SK-N-SH (cell line): Measurements from ENCODE around the gene CXCR5. TPM values are rescaled to one million over a fixed set of nuclear protein-coding genes. Genes with fewer than 3 reads are reported as not detected.
A peak's percentile ranks its signal among the peaks of the same experiment; 100 is the strongest.

Experiments
- CTCF ChIA-PET: fragments of 300-600, 350-600 bp; formaldehyde crosslinking; extraction: SDS; loops from one replicate; lab custom pipeline; 2021; lab: Yijun Ruan, JAX
- POLR2A ChIA-PET: fragments of 350-600 bp; sonication (Branson Sonifier 250); formaldehyde crosslinking; extraction: SDS; loops from one replicate; lab custom pipeline; 2020; ENCODE audit warnings: antibody characterized with exemption, inconsistent platforms; lab: Yijun Ruan, JAX
- DNase-seq: peaks from one replicate; pipeline ENCODE4 v3.0.0; 2012
- H2AFZ ChIP-seq: fragments of 200-600 bp; sonication (generic); 2 replicates; pipeline ENCODE4 v1.8.1; 2016; ENCODE audit warnings: antibody characterized with exemption, mild to moderate bottlenecking, low read depth
- H3F3A ChIP-seq: fragments of 200-600 bp; sonication (generic); replicated peaks from 2 replicates; pipeline ENCODE3; 2016; ENCODE audit warnings: antibody characterized with exemption, mild to moderate bottlenecking; ENCODE audit not compliant: insufficient read depth
- H3K27ac ChIP-seq, 2 experiments: fragments of 200-500 bp in 1 of 2; fragments of 200-600 bp in 1 of 2; sonication (Bioruptor generic) in 1 of 2; sonication (generic), shearing (Covaris generic) in 1 of 2; 2 replicates each; pipeline versions ENCODE4 v1.5.1 to v1.6.1; 2014 to 2016; ENCODE audit warnings: low read depth in 2 of 2, inconsistent platforms in 1 of 2, low read length in 1 of 2, mild to moderate bottlenecking in 1 of 2, mixed read lengths in 1 of 2
- H3K27me3 ChIP-seq: fragments of 200-600 bp; sonication (generic), shearing (Covaris generic); 2 replicates; pipeline ENCODE4 v1.6.1; 2016; ENCODE audit warnings: mixed run types; ENCODE audit not compliant: insufficient read depth
- H3K36me3 ChIP-seq, 2 experiments: fragments of 200-500 bp in 1 of 2; fragments of 200-600 bp in 1 of 2; sonication (Bioruptor generic) in 1 of 2; sonication (generic) in 1 of 2; replicated peaks in 1 of 2; 2 replicates each; pipeline versions ENCODE3 to v1.5.1; 2014 to 2016; ENCODE audit warnings: low read length in 1 of 2, mild to moderate bottlenecking in 1 of 2; ENCODE audit not compliant: insufficient read depth in 2 of 2, control insufficient read depth in 1 of 2
- H3K4me1 ChIP-seq, 2 experiments: fragments of 200-500 bp in 1 of 2; fragments of 200-600 bp in 1 of 2; sonication (Bioruptor generic) in 1 of 2; sonication (generic), shearing (Covaris generic) in 1 of 2; 2 replicates each; pipeline versions ENCODE4 v1.5.1 to v1.6.1; 2014 to 2016; ENCODE audit warnings: low read depth in 1 of 2, low read length in 1 of 2, mixed run types in 1 of 2; ENCODE audit not compliant: insufficient read depth in 2 of 2, control insufficient read depth in 1 of 2
- H3K4me2 ChIP-seq: fragments of 200-600 bp; sonication (generic), shearing (Covaris generic); 2 replicates; pipeline ENCODE4 v1.6.1; 2017; ENCODE audit warnings: mixed run types
- H3K4me3 ChIP-seq, 2 experiments: fragments of 200-500 bp in 1 of 2; fragments of 200-600 bp in 1 of 2; sonication (Bioruptor generic) in 1 of 2; sonication (generic), shearing (Covaris generic) in 1 of 2; 2 replicates each; pipeline versions ENCODE4 v1.5.1 to v1.8.1; 2014 to 2016; ENCODE audit warnings: low read depth in 2 of 2, inconsistent platforms in 1 of 2, low read length in 1 of 2, mild to moderate bottlenecking in 1 of 2, mixed read lengths in 1 of 2, moderate library complexity in 1 of 2
- H3K79me2 ChIP-seq: fragments of 200-600 bp; sonication (generic); 2 replicates; pipeline ENCODE4 v1.8.1; 2017; ENCODE audit warnings: mild to moderate bottlenecking; ENCODE audit not compliant: insufficient read depth
- H3K9ac ChIP-seq: fragments of 200-600 bp; sonication (generic); 2 replicates; pipeline ENCODE4 v1.6.1; 2017; ENCODE audit warnings: mixed run types
- H3K9me2 ChIP-seq: fragments of 200-600 bp; sonication (generic); 2 replicates; pipeline ENCODE4 v1.6.1; 2017; ENCODE audit warnings: mixed run types
- H3K9me3 ChIP-seq: fragments of 200-600 bp; sonication (generic); 2 replicates; pipeline ENCODE4 v1.6.1; 2017; ENCODE audit warnings: mixed run types, mild to moderate bottlenecking, moderate library complexity
- H4K20me1 ChIP-seq: fragments of 200-600 bp; sonication (generic); 2 replicates; pipeline ENCODE4 v1.6.1; 2017; ENCODE audit warnings: mild to moderate bottlenecking, mixed run types; ENCODE audit not compliant: insufficient read depth
- ELF1 ChIP-seq: IDR thresholded peaks from 2 replicates; pipeline ENCODE4 v1.4.0; 2012
- FOXJ3 ChIP-seq: sonication (generic); formaldehyde crosslinking; IDR thresholded peaks from 2 replicates; pipeline ENCODE4 v1.5.1; 2020; ENCODE audit warnings: mild to moderate bottlenecking, missing genetic modification reagents
- FOXM1 ChIP-seq: IDR thresholded peaks from 2 replicates; pipeline ENCODE4 v1.4.0; 2012; ENCODE audit warnings: low read depth, mild to moderate bottlenecking
- MEF2A ChIP-seq: IDR thresholded peaks from 2 replicates; pipeline ENCODE4 v1.4.0; 2012; ENCODE audit warnings: low read depth, borderline replicate concordance
- NRF1 ChIP-seq: IDR thresholded peaks from 2 replicates; pipeline ENCODE4 v1.6.1; 2012; ENCODE audit warnings: low read depth, mild to moderate bottlenecking, low read length
- RAD21 ChIP-seq: IDR thresholded peaks from 2 replicates; pipeline ENCODE4 v1.6.1; 2012; ENCODE audit warnings: mild to moderate bottlenecking, low read length
- SIN3A ChIP-seq: IDR thresholded peaks from 2 replicates; pipeline ENCODE4 v1.6.1; 2012; ENCODE audit warnings: low read depth, mild to moderate bottlenecking, low read length, moderate library complexity, borderline replicate concordance
- TAF1 ChIP-seq: IDR thresholded peaks from 2 replicates; pipeline ENCODE4 v1.6.1; 2012; ENCODE audit warnings: low read depth, mild to moderate bottlenecking, low read length, moderate library complexity, borderline replicate concordance
- TCF12 ChIP-seq: IDR thresholded peaks from 2 replicates; pipeline ENCODE4 v1.4.0; 2012
- WGBS: methylation state at CpG from one replicate; pipeline ENCODE4 v1.1.6; 2017; ENCODE audit warnings: low lambda C conversion rate; 5-methylcytosine and 5-hydroxymethylcytosine counted together
- polyA plus RNA-seq, 3 experiments: library from polyadenylated mRNA; depleted of rRNA; stranded (reverse); fragments of >200 nt; gene quantifications; 2 replicates each; pipeline ENCODE4 v1.2.3, GENCODE V29; 2012
- TF ChIP-seq, protein P1 (sequence below): IDR thresholded peaks from 2 replicates; pipeline ENCODE4 v1.4.0; 2012; ENCODE audit warnings: low read depth, borderline replicate concordance
- TF ChIP-seq, protein P2 (sequence below): IDR thresholded peaks from 2 replicates; pipeline ENCODE4 v1.6.1; 2012; ENCODE audit warnings: mild to moderate bottlenecking, low read depth, low read length, moderate library complexity
- TF ChIP-seq, protein P3 (sequence below): fragments of 150-350 bp; IDR thresholded peaks from 2 replicates; pipeline ENCODE4 v1.6.1; 2017; ENCODE audit warnings: antibody characterized with exemption, low read length, low read depth, borderline replicate concordance
- TF ChIP-seq, protein P4 (sequence below): fragments of 150-350 bp; IDR thresholded peaks from 2 replicates; pipeline ENCODE4 v1.6.1; 2016; ENCODE audit warnings: mild to moderate bottlenecking, low read depth, low read length
- TF ChIP-seq, protein P5 (sequence below): IDR thresholded peaks from 2 replicates; pipeline ENCODE4 v1.4.0; 2012; ENCODE audit warnings: low read depth, borderline replicate concordance

Gene CXCR5, protein sequence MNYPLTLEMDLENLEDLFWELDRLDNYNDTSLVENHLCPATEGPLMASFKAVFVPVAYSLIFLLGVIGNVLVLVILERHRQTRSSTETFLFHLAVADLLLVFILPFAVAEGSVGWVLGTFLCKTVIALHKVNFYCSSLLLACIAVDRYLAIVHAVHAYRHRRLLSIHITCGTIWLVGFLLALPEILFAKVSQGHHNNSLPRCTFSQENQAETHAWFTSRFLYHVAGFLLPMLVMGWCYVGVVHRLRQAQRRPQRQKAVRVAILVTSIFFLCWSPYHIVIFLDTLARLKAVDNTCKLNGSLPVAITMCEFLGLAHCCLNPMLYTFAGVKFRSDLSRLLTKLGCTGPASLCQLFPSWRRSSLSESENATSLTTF
- 0.02 TPM in 1 of 2 replicates, not detected in the other for polyA plus RNA-seq (2012; rRNA removed)
- polyA plus RNA-seq (2012; cell fraction: cytosol; rRNA removed), result not detected in 2 replicates
- not detected in 2 replicates for polyA plus RNA-seq (2012; cell fraction: nucleus; rRNA removed)

DNA sequence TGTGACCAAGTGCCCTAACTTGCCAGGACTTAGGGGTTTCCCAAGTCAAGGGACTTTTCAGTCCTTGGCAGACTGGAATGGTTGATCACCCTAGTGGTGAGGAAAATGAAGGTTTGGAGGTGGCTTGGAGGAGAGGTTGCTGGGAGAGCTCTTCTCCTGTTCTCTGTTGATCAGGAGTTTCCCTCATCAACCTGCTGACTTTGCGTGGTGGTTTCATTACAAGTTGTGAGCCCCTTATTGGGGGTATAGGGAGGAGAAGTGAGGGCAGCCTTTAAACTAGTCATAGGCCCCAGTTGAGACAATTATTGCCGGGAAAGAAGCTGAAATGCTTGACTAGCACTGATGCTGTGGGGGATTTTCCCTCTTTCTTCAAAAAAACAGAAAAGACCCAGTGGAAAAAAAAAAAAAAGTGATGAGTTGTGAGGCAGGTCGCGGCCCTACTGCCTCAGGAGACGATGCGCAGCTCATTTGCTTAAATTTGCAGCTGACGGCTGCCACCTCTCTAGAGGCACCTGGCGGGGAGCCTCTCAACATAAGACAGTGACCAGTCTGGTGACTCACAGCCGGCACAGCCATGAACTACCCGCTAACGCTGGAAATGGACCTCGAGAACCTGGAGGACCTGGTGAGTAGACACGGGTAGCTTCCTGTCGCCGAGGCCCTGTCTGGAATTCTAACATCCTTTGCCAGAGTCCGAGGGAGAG lies at the start of gene CXCR5:
TSS of gene CXCR5 (plus strand) at position 525 of the 704 bp plus-strand sequence. CDS start at position 575, 50 bp downstream.
- TF ChIP-seq TCF12 (peak; percentile 23; the same call in 1 of the 2 replicates), TAF1 (no peak)
- H3K27ac ChIP-seq, result peak within 1 kb of the TSS in 1 of 2 experiments; percentile 35; a peak in 2 of 4 replicates
- no peaks in the 10 kb centered on the region for H3K79me2 ChIP-seq
- CTCF ChIA-PET, result interaction anchor here (0.8 to 1.3 kb wide), 4 partner anchors 44 to 193 kb away, joined by 3 to 5 read pairs (median 4); partner anchors contain the start of gene UPK2
- no peak within 1 kb of the TSS for H3K4me3 ChIP-seq
- POLR2A ChIA-PET, result no interaction called here
- H2AFZ ChIP-seq, result no peak within 1 kb of the TSS
- H3K9ac ChIP-seq, result no peak within 1 kb of the TSS
- no peak within 1 kb of the TSS for H3K4me2 ChIP-seq
- no peak for DNase-seq
- H3K9me2 ChIP-seq, result no peaks in the 10 kb centered on the region
- peaks cover 18% of the 10 kb centered on the region for H3F3A ChIP-seq
- H4K20me1 ChIP-seq, result no peaks in the 10 kb centered on the region
- H3K27me3 ChIP-seq, result no peaks in the 10 kb centered on the region
- no peaks in the 10 kb centered on the region for H3K36me3 ChIP-seq
- peaks cover 0 to 14% of the 10 kb centered on the region in 2 experiments; a peak in 2 of 4 replicates for H3K4me1 ChIP-seq
- 75% methylated on average over 16 of the region's 16 CpGs for WGBS
- H3K9me3 ChIP-seq, result no peaks in the 10 kb centered on the region

DNA sequence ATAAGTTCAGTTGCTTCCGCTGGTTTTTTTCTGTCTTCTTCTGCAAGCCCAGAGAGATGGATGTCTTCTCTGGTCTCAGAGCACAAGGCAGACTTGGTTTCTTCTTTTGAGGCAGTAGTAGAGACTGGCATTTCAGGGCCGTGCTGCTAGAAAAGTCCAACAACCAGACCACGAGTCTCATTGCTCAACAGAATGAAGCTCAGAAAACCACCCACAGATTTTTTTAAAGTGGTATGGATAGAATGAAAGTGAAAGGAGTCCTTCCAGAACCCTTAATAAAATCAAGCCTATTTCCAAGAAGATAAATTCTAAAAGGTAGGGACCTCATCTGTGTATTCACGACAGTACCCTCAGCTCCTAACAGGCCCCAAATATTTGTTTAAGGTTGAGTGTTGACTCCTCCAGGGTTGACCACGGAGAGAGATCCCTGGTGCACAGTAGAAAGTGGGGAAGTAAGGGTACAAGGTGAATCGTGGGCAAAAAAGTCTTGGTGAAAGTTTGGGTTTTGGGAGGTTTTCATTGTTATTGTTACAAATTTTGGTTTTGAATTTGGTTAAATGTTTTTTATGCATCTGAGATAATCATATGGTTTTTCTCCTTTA lies 49.2 kb upstream of the CXCR5 start:
- Histone ChIP-seq H3K79me2 (no peaks in the 10 kb centered on the region), H3K9me2 (no peaks in the 10 kb centered on the region), H3F3A (no peaks in the 10 kb centered on the region), H3K9me3 (no peaks in the 10 kb centered on the region), H3K4me3 (no peak overlapping the region), H3K4me2 (no peak overlapping the region), H3K36me3 (no peaks in the 10 kb centered on the region), H2AFZ (no peak overlapping the region), H3K27me3 (no peaks in the 10 kb centered on the region), H4K20me1 (no peaks in the 10 kb centered on the region), H3K9ac (no peak overlapping the region), H3K4me1 (no peaks in the 10 kb centered on the region), H3K27ac (no peak overlapping the region)
- POLR2A ChIA-PET, result no interaction called here
- 53% methylated on average over 6 of the region's 6 CpGs for WGBS
- DNase-seq, result no peak
- CTCF ChIA-PET, result no interaction called here
- TF ChIP-seq MEF2A (no peak), SIN3A (no peak), RAD21 (no peak), TCF12 (no peak), ELF1 (no peak), TAF1 (no peak), FOXJ3 (no peak), FOXM1 (no peak), NRF1 (no peak)
- TF ChIP-seq, protein P1, sequence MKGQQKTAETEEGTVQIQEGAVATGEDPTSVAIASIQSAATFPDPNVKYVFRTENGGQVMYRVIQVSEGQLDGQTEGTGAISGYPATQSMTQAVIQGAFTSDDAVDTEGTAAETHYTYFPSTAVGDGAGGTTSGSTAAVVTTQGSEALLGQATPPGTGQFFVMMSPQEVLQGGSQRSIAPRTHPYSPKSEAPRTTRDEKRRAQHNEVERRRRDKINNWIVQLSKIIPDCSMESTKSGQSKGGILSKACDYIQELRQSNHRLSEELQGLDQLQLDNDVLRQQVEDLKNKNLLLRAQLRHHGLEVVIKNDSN, result no peak
- TF ChIP-seq, protein P2, sequence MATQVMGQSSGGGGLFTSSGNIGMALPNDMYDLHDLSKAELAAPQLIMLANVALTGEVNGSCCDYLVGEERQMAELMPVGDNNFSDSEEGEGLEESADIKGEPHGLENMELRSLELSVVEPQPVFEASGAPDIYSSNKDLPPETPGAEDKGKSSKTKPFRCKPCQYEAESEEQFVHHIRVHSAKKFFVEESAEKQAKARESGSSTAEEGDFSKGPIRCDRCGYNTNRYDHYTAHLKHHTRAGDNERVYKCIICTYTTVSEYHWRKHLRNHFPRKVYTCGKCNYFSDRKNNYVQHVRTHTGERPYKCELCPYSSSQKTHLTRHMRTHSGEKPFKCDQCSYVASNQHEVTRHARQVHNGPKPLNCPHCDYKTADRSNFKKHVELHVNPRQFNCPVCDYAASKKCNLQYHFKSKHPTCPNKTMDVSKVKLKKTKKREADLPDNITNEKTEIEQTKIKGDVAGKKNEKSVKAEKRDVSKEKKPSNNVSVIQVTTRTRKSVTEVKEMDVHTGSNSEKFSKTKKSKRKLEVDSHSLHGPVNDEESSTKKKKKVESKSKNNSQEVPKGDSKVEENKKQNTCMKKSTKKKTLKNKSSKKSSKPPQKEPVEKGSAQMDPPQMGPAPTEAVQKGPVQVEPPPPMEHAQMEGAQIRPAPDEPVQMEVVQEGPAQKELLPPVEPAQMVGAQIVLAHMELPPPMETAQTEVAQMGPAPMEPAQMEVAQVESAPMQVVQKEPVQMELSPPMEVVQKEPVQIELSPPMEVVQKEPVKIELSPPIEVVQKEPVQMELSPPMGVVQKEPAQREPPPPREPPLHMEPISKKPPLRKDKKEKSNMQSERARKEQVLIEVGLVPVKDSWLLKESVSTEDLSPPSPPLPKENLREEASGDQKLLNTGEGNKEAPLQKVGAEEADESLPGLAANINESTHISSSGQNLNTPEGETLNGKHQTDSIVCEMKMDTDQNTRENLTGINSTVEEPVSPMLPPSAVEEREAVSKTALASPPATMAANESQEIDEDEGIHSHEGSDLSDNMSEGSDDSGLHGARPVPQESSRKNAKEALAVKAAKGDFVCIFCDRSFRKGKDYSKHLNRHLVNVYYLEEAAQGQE, result no peak
- TF ChIP-seq, protein P3, sequence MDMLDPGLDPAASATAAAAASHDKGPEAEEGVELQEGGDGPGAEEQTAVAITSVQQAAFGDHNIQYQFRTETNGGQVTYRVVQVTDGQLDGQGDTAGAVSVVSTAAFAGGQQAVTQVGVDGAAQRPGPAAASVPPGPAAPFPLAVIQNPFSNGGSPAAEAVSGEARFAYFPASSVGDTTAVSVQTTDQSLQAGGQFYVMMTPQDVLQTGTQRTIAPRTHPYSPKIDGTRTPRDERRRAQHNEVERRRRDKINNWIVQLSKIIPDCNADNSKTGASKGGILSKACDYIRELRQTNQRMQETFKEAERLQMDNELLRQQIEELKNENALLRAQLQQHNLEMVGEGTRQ, result no peak
- TF ChIP-seq, protein P4, sequence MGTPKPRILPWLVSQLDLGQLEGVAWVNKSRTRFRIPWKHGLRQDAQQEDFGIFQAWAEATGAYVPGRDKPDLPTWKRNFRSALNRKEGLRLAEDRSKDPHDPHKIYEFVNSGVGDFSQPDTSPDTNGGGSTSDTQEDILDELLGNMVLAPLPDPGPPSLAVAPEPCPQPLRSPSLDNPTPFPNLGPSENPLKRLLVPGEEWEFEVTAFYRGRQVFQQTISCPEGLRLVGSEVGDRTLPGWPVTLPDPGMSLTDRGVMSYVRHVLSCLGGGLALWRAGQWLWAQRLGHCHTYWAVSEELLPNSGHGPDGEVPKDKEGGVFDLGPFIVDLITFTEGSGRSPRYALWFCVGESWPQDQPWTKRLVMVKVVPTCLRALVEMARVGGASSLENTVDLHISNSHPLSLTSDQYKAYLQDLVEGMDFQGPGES, result no peak
- TF ChIP-seq, protein P5, sequence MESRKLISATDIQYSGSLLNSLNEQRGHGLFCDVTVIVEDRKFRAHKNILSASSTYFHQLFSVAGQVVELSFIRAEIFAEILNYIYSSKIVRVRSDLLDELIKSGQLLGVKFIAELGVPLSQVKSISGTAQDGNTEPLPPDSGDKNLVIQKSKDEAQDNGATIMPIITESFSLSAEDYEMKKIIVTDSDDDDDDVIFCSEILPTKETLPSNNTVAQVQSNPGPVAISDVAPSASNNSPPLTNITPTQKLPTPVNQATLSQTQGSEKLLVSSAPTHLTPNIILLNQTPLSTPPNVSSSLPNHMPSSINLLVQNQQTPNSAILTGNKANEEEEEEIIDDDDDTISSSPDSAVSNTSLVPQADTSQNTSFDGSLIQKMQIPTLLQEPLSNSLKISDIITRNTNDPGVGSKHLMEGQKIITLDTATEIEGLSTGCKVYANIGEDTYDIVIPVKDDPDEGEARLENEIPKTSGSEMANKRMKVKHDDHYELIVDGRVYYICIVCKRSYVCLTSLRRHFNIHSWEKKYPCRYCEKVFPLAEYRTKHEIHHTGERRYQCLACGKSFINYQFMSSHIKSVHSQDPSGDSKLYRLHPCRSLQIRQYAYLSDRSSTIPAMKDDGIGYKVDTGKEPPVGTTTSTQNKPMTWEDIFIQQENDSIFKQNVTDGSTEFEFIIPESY, result no peak
